Cardiac muscle cell (in vitro differentiated cells and primary cell): ENCODE data around the gene GRM3. TPM values are rescaled to one million over a fixed set of nuclear protein-coding genes. Genes with fewer than 3 reads are reported as not detected.
A peak's percentile ranks its signal among the peaks of the same experiment; 100 is the strongest.

ENCODE experiments used
- DNase-seq, 2 donors: peaks; one replicate each; pipeline versions ENCODE4 v3.0.0 to v3.0.0-alpha.2; 2010 to 2017; ENCODE audit warnings: low read depth in 1 of 2, low spot score in 1 of 2
- H3K27ac ChIP-seq: fragments of 200-600 bp; sonication (generic); 2 replicates; pipeline ENCODE4 v1.5.1; 2016
- H3K27me3 ChIP-seq: fragments of 200-600 bp; sonication (generic); 2 replicates; pipeline ENCODE4 v1.6.0; 2016; ENCODE audit warnings: control low read depth
- H3K36me3 ChIP-seq: fragments of 200-600 bp; sonication (generic); 2 replicates; pipeline ENCODE4 v1.5.1; 2016; ENCODE audit warnings: control low read depth
- H3K4me1 ChIP-seq: fragments of 200-600 bp; sonication (generic); 2 replicates; pipeline ENCODE4 v1.8.1; 2017; ENCODE audit warnings: low read depth, mild to moderate bottlenecking, mixed run types
- H3K4me3 ChIP-seq: fragments of 200-600 bp; sonication (generic); 2 replicates; pipeline ENCODE4 v1.5.1; 2016; ENCODE audit warnings: mild to moderate bottlenecking
- H3K9me3 ChIP-seq: fragments of 200-600 bp; sonication (generic); 2 replicates; pipeline ENCODE4 v1.5.1; 2017; ENCODE audit warnings: low read depth, mild to moderate bottlenecking, control low read depth
- polyA plus RNA-seq: library from polyadenylated mRNA; unstranded; fragments of >200 nt; fragmentation: Nextera tagmentation; extraction: Ambion mirVana; gene quantifications from 2 replicates; pipeline ENCODE4 v1.2.1, GENCODE V29; 2016
- total RNA-seq: library from RNA; depleted of rRNA; stranded (reverse); fragments of >200 nt; gene quantifications from 2 replicates; pipeline ENCODE4 v1.2.3, GENCODE V29; 2016
- TF ChIP-seq, protein P1 (sequence below): IDR thresholded peaks from 2 replicates; pipeline ENCODE4 v1.5.1; 2012; ENCODE audit warnings: low read depth, mild to moderate bottlenecking, low read length

The GRM3 gene
- total and polyA plus RNA-seq, 2 experiments from 2014 or later: 0.78 TPM; not detected in 1

DNA sequence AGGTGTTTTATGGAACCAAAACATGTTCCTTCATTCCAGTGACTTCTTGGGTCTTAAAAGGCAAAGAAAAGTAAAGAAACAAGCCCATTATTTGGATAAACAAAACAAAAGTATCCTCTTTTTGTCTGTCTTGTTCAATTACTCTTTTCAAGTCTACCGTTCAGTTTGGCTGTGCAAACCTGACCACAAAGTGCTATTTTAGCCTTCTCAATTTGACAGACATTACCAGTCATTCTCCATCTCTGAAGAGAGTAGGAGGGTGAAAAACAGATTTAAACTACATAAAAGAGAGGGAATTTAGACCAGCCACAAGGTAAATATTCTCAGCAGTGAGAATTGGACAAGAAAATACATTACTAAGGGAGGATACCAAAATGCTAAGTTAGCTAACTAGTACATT is 145.2 kb downstream of the GRM3 start:
- Histone ChIP-seq H3K27me3 (no peaks in the 10 kb centered on the region), H3K36me3 (no peaks in the 10 kb centered on the region), H3K4me1 (no peaks in the 10 kb centered on the region), H3K9me3 (no peaks in the 10 kb centered on the region), H3K4me3 (no peak overlapping the region), H3K27ac (no peak overlapping the region)
- no peak for DNase-seq
- TF ChIP-seq, protein P1, sequence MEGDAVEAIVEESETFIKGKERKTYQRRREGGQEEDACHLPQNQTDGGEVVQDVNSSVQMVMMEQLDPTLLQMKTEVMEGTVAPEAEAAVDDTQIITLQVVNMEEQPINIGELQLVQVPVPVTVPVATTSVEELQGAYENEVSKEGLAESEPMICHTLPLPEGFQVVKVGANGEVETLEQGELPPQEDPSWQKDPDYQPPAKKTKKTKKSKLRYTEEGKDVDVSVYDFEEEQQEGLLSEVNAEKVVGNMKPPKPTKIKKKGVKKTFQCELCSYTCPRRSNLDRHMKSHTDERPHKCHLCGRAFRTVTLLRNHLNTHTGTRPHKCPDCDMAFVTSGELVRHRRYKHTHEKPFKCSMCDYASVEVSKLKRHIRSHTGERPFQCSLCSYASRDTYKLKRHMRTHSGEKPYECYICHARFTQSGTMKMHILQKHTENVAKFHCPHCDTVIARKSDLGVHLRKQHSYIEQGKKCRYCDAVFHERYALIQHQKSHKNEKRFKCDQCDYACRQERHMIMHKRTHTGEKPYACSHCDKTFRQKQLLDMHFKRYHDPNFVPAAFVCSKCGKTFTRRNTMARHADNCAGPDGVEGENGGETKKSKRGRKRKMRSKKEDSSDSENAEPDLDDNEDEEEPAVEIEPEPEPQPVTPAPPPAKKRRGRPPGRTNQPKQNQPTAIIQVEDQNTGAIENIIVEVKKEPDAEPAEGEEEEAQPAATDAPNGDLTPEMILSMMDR: no peak

DNA sequence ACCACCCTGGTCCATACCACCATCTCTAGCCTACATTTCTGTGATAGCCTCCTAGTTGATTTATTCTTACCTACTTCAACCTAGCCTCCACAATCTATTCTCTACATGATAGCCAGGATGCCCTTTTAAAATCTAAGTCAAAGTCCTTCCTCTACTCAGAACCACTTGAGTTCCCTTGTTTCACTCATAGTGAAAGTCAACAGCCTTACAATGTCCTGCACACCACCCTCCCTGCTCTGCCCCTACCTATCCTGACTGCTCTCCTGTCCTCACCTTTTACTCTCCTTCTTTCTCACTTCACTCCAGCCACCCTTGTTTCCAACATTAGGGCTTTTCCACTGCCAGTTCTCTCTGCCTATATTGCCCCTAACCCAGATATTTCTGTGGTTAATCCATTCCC is 146.7 kb downstream of the GRM3 start:
- DNase-seq: no peak
- TF ChIP-seq, protein P1: no peak
- Histone ChIP-seq H3K4me3 (no peak overlapping the region), H3K36me3 (no peaks in the 10 kb centered on the region), H3K27ac (no peak overlapping the region), H3K4me1 (no peaks in the 10 kb centered on the region), H3K27me3 (no peaks in the 10 kb centered on the region), H3K9me3 (no peaks in the 10 kb centered on the region)

DNA sequence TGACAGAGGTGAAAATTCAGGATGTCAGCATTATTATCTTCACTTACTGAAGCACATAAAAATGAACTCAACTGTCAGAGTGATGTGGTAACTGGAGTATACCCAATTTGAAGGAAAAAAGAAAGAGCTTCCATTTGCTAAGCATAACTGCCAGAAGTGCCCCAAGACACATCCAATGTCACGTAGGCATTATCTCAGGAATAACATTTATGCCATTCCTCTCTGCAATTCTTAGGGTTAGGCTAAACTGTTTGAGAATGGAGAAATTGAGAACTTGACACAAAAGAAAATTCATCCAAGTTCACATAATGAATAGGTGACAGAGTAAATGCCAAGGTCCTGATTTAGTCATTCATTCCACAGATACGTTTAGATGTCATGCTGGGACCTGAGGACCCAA is 148.6 kb downstream of the GRM3 start:
- no peaks in the 10 kb centered on the region for H3K36me3 ChIP-seq
- H3K4me1 ChIP-seq: no peaks in the 10 kb centered on the region
- H3K27me3 ChIP-seq: no peaks in the 10 kb centered on the region
- no peak overlapping the region for H3K4me3 ChIP-seq
- no peaks in the 10 kb centered on the region for H3K9me3 ChIP-seq
- H3K27ac ChIP-seq: no peak overlapping the region
- no peak for DNase-seq
- TF ChIP-seq, protein P1: no peak

DNA sequence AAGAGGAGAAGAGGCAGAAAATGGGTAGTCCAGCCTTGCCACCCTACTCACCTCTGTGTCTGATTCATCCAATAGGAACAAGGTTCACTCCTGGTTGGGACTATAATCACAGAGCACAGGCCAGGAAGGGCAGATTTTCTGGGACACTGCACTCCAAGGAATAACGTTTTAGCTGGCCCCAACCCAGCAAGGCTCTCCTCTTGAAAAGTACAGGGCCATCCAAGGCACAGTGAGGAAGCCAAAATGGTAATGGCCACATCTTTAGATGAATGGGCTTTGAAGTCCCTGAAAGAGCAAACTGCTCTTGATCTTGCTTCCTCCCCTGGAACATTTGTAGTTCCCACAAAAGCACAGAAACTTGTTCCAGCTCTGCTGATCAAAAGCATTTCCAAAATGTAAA is 149.4 kb downstream of the GRM3 start:
- Histone ChIP-seq H3K36me3 (no peaks in the 10 kb centered on the region), H3K27ac (no peak overlapping the region), H3K4me1 (no peaks in the 10 kb centered on the region), H3K4me3 (no peak overlapping the region), H3K27me3 (no peaks in the 10 kb centered on the region), H3K9me3 (no peaks in the 10 kb centered on the region)
- no peak for DNase-seq
- TF ChIP-seq, protein P1: no peak

DNA sequence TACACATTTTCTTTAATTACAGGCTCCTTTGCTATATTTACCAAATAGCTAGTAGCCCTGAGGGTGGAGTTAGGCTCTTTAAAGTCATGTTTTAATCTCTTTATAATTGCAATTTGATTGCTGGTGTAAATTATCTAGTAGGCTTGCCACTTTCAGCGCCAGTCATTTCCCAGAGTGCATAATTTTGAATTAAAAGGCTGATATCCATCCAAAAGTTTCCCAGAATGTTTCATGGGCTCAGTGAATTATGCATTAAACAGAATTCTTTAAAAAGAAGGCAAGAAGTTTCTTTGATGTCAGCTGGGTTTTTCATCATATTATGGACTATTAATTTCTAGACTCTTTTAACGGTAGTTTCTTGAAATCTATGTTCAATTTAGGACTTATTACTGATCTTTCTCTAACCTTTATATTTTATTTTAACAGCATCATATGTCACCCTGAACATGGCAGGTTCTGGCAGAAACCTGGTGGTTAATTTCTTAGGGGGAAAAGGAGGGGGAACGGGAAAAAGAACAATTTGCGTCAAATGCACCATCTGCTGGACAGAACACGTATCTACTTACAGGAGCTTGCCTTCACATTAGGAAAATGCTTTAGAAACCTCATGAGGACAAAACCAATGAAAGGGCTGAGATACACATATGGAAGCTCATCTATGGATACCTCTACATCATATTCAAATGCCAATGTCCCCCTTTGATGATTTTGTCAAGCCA is 171.1 kb downstream of the GRM3 start:
- TF ChIP-seq, protein P1: peak; percentile 31
- DNase-seq: peak; percentile 6 to 25

More for the DNA sequence above, 171.1 kb downstream of the GRM3 start:
- no peaks in the 10 kb centered on the region for H3K9me3 ChIP-seq
- H3K36me3 ChIP-seq: no peaks in the 10 kb centered on the region
- H3K27me3 ChIP-seq: no peaks in the 10 kb centered on the region
- H3K4me3 ChIP-seq: no peak overlapping the region
- H3K27ac ChIP-seq: no peak overlapping the region
- H3K4me1 ChIP-seq: no peaks in the 10 kb centered on the region
